GM12878 (cell line): ENCODE measurements around the gene COMT. TPM values are rescaled to one million over a fixed set of nuclear protein-coding genes. Genes with fewer than 3 reads are reported as not detected.

Experiments
- ATAC-seq: fragments of 200-7000 bp; cut with Tn5 transposase; 3 replicates; pipeline ENCODE4 v1.9.1; 2020; ENCODE audit warnings: mild to moderate bottlenecking, moderate library complexity
- BruUV-seq: library from RNA; stranded (reverse); fragments of 400-500 nt; replicated peaks from 2 replicates; lab custom pipeline; 2021; lab: Mats Ljungman, UMichigan
- CTCF ChIA-PET: fragments of 300-600 bp; sonication (Branson Sonifier 250); formaldehyde crosslinking; extraction: SDS; loops from one replicate; lab custom pipeline; 2021; ENCODE audit warnings: inconsistent platforms; lab: Yijun Ruan, JAX
- POLR2A ChIA-PET: fragments of 350-600 bp; formaldehyde crosslinking; extraction: SDS; loops from one replicate; lab custom pipeline; 2021; ENCODE audit warnings: inconsistent platforms; lab: Charles Lee
- RAD21 ChIA-PET: fragments of 300-600 bp; sonication (Branson Sonifier 250); formaldehyde crosslinking; loops from one replicate; lab custom pipeline; 2023; ENCODE audit warnings: antibody characterized with exemption; ENCODE audit not compliant: unreplicated experiment; lab: Charles Lee
- SMC1A ChIA-PET: fragments of 300-600 bp; sonication (Branson Sonifier 250); formaldehyde crosslinking; loops from one replicate; lab custom pipeline; 2023; ENCODE audit not compliant: unreplicated experiment, uncharacterized antibody; lab: Charles Lee
- DNase-seq: peaks from one replicate; pipeline ENCODE4 v3.0.0-alpha.2; 2011; ENCODE audit warnings: low read depth, low spot score
- FAIRE-seq: peaks from 3 replicates; lab custom pipeline; 2011; peaks lifted over from hg19 to GRCh38; lab: Jason Lieb, UNC
- H2AFZ ChIP-seq: 2 replicates; pipeline ENCODE4 v1.6.0; 2011; ENCODE audit warnings: low read depth, low read length, control low read depth; ENCODE audit not compliant: control insufficient read depth
- H3K27ac ChIP-seq: 2 replicates; pipeline ENCODE4 v1.5.1; 2011; ENCODE audit warnings: control low read depth; ENCODE audit not compliant: control insufficient read depth, insufficient read depth
- H3K27me3 ChIP-seq, 2 experiments: replicated peaks in 1 of 2; 2 replicates each; pipeline versions ENCODE4 v1.6.0 to v1.6.1; 2011; ENCODE audit warnings: low read length in 1 of 2; ENCODE audit not compliant: control insufficient read depth in 2 of 2, insufficient read depth in 2 of 2
- H3K36me3 ChIP-seq, 2 experiments: 2 replicates each; pipeline ENCODE4 v1.5.1; 2011; ENCODE audit warnings: low read length in 1 of 2; ENCODE audit not compliant: control insufficient read depth in 2 of 2, insufficient read depth in 2 of 2
- H3K4me1 ChIP-seq: 2 replicates; pipeline ENCODE4 v1.6.1; 2011; ENCODE audit warnings: mild to moderate bottlenecking, low read length, moderate library complexity, mixed read lengths; ENCODE audit not compliant: control insufficient read depth, insufficient read depth
- H3K4me2 ChIP-seq: 2 replicates; pipeline ENCODE4 v1.6.0; 2011; ENCODE audit warnings: control low read depth; ENCODE audit not compliant: control insufficient read depth, insufficient read depth
- H3K4me3 ChIP-seq: fragments of 200-600 bp; sonication (generic); 2 replicates; pipeline ENCODE4 v1.5.1; 2016
- H3K79me2 ChIP-seq: 2 replicates; pipeline ENCODE4 v1.6.0; 2011; ENCODE audit warnings: low read length; ENCODE audit not compliant: control insufficient read depth, insufficient read depth
- H3K9ac ChIP-seq: 2 replicates; pipeline ENCODE4 v1.8.0; 2011; ENCODE audit warnings: low read length, control low read depth, mixed read lengths; ENCODE audit not compliant: control insufficient read depth, insufficient read depth
- H3K9me3 ChIP-seq: replicated peaks from 3 replicates; pipeline ENCODE4 v1.5.1; 2011; ENCODE audit warnings: mild to moderate bottlenecking, low read length; ENCODE audit not compliant: control insufficient read depth, insufficient read depth
- H4K20me1 ChIP-seq: 2 replicates; pipeline ENCODE4 v1.6.0; 2011; ENCODE audit not compliant: control insufficient read depth, insufficient read depth
- CHD4 ChIP-seq: fragments of 200-600 bp; sonication (generic); IDR thresholded peaks from 2 replicates; pipeline ENCODE4 v1.6.1; 2016; ENCODE audit warnings: mild to moderate bottlenecking
- CREB1 ChIP-seq: IDR thresholded peaks from 2 replicates; pipeline ENCODE4 v1.6.1; 2012; ENCODE audit warnings: low read depth, mild to moderate bottlenecking, inconsistent platforms
- EP300 ChIP-seq, 2 experiments: fragments of 150-350 bp in 1 of 2; IDR thresholded peaks; 2 replicates each; pipeline ENCODE4 v1.6.1; 2011 to 2012; ENCODE audit warnings: low read depth in 2 of 2, low read length in 2 of 2, borderline replicate concordance in 1 of 2, improper control_type of control experiment in 1 of 2, inconsistent platforms in 1 of 2; ENCODE audit not compliant: control insufficient read depth in 1 of 2
- JUNB ChIP-seq: IDR thresholded peaks from 2 replicates; pipeline ENCODE4 v1.6.1; 2016; ENCODE audit warnings: antibody characterized with exemption, mild to moderate bottlenecking
- KLF5 ChIP-seq: fragments of 450-650 bp; IDR thresholded peaks from 2 replicates; pipeline ENCODE4 v1.6.1; 2014; ENCODE audit warnings: mild to moderate bottlenecking; ENCODE audit not compliant: partially characterized antibody
- POLR2A ChIP-seq: IDR thresholded peaks from 2 replicates; pipeline ENCODE4 v1.6.1; 2011; ENCODE audit warnings: low read depth, mild to moderate bottlenecking, low read length
- SMAD5 ChIP-seq: IDR thresholded peaks from 2 replicates; pipeline ENCODE4 v1.6.1; 2016; ENCODE audit warnings: antibody characterized with exemption, low read depth
- YBX1 ChIP-seq: fragments of 450-650 bp; IDR thresholded peaks from 2 replicates; pipeline ENCODE4 v1.6.1; 2016; ENCODE audit warnings: antibody characterized with exemption
- ZBTB4 ChIP-seq: fragments of 450-650 bp; formaldehyde crosslinking; IDR thresholded peaks from 2 replicates; pipeline ENCODE4 v1.4.0; 2022; ENCODE audit warnings: mild to moderate bottlenecking, moderate library complexity
- WGBS: methylation state at CpG from one replicate; pipeline ENCODE4 v1.1.6; 2016; ENCODE audit warnings: low lambda C conversion rate; ENCODE audit not compliant: insufficient replicate concordance, insufficient coverage; ENCODE audit errors: missing lambda C conversion rate; 5-methylcytosine and 5-hydroxymethylcytosine counted together
- in situ Hi-C: fragments of 300-500 bp; cut with MboI; formaldehyde crosslinking; loops from 9 replicates; pipeline ENCODE4 v1.14.3; 2018; ENCODE audit warnings: mixed read lengths
- intact Hi-C: fragments of 100-400 bp; cut with micrococcal nuclease; formaldehyde crosslinking; loops from one replicate; pipeline ENCODE4 v1.14.2; 2022; ENCODE audit not compliant: unreplicated experiment
- polyA plus RNA-seq, 11 experiments: library from polyadenylated mRNA; depleted of rRNA in 4 of 11; unstranded in 6 of 11; stranded (reverse) in 5 of 11; fragments of >200 nt; fragmentation: Nextera tagmentation in 4 of 11; fragmentation: Illumina TruSeq in 1 of 11; extraction: Ambion mirVana in 4 of 11; extraction: Trizol in 1 of 11; gene quantifications; 1 replicate in 1 of 11; 2 replicates in 10 of 11; pipeline versions ENCODE4 v1.2.1 to v1.2.3, GENCODE V29; 2011 to 2016; ENCODE audit warnings: inconsistent platforms in 2 of 11, missing spikeins in 2 of 11, low read depth in 1 of 11
- total RNA-seq, 4 experiments: library from RNA; depleted of rRNA in 3 of 4; stranded (reverse); fragments of >200 nt in 3 of 4; fragmentation: Illumina TruSeq in 1 of 4; extraction: Trizol in 1 of 4; gene quantifications; 2 replicates each; pipeline versions ENCODE4 v1.2.1 to v1.2.3, GENCODE V29; 2013 to 2021

The COMT gene
- total and polyA plus RNA-seq, 10 of the 15 experiments (the other 5 are each of a cell fraction or from before 2014, with no cell fraction given): 4.5 to 152 (median 66.1) TPM

GRCh38 chr22:19957445-19957844 is 15.9 kb downstream of the COMT start:
- no peaks in the 10 kb centered on the region for H3K27me3 ChIP-seq
- no peaks in the 10 kb centered on the region for H3K9me3 ChIP-seq
- H3K4me3 ChIP-seq: no peak overlapping the region
- ChIA-PET CTCF (no interaction called here), RAD21 (no interaction called here), POLR2A (no interaction called here), SMC1A (no interaction called here)
- no peaks in the 10 kb centered on the region for H4K20me1 ChIP-seq
- peaks cover 0 to 3% of the 10 kb centered on the region in 2 experiments; a peak in 2 of 4 replicates for H3K36me3 ChIP-seq
- H2AFZ ChIP-seq: no peak overlapping the region
- ATAC-seq: no peak
- TF ChIP-seq POLR2A (peak; percentile 40), JUNB (no peak)
- in situ Hi-C loops: no loop called here
- DNase-seq: no peak
- H3K27ac ChIP-seq: no peak overlapping the region
- no peaks in the 10 kb centered on the region for H3K79me2 ChIP-seq
- no TSS peak for BruUV-seq
- H3K4me2 ChIP-seq: no peak overlapping the region
- no peak for FAIRE-seq
- WGBS: 87% methylated on average over 9 of the region's 9 CpGs
- no peaks in the 10 kb centered on the region; the same call in 1 of the 2 replicates for H3K4me1 ChIP-seq
- intact Hi-C loops: no loop called here
- no peak overlapping the region for H3K9ac ChIP-seq

GRCh38 chr22:19958083-19959042 is 16.8 kb downstream of the COMT start:
- in situ Hi-C loops: no loop called here
- H3K4me3 ChIP-seq: no peak overlapping the region
- 82% methylated on average over 19 of the region's 19 CpGs for WGBS
- peaks cover 0 to 3% of the 10 kb centered on the region in 2 experiments; a peak in 2 of 4 replicates for H3K36me3 ChIP-seq
- intact Hi-C loops: no loop called here
- DNase-seq (no peak), FAIRE-seq (no peak), ATAC-seq (no peak)
- CTCF ChIA-PET: interaction anchor here (0.7 to 1.0 kb wide), 3 partner anchors 10 to 258 kb away, joined by 4 read pairs; no protein-coding TSS in a partner anchor
- no peak overlapping the region for H3K4me2 ChIP-seq
- TF ChIP-seq SMAD5 (no peak), CREB1 (no peak), CHD4 (no peak), YBX1 (no peak), ZBTB4 (no peak), EP300 (IDR thresholded peaks at IDR 0.05; ENCODE audit: borderline replicate concordance in 1 of 2, control insufficient read depth in 1 of 2, low read depth in 2 of 2, low read length in 2 of 2) (no peak), KLF5 (no peak)
- POLR2A ChIA-PET: interaction anchor here (0.6 to 1.0 kb wide), 2 partner anchors 56 to 63 kb away, joined by 4 read pairs; no protein-coding TSS in a partner anchor
- RAD21 ChIA-PET: interaction anchor here (0.6 kb wide), 1 partner anchor 11 kb away, joined by 3 read pairs; no protein-coding TSS in a partner anchor
- no peaks in the 10 kb centered on the region for H3K79me2 ChIP-seq
- no peak overlapping the region for H3K9ac ChIP-seq
- H3K27me3 ChIP-seq: no peaks in the 10 kb centered on the region
- H4K20me1 ChIP-seq: no peaks in the 10 kb centered on the region
- H2AFZ ChIP-seq: no peak overlapping the region
- no TSS peak for BruUV-seq
- SMC1A ChIA-PET: no interaction called here
- H3K4me1 ChIP-seq: no peaks in the 10 kb centered on the region; the same call in 1 of the 2 replicates
- no peaks in the 10 kb centered on the region for H3K9me3 ChIP-seq
- H3K27ac ChIP-seq: no peak overlapping the region
